ENCODE data around the gene IL1F10. TPM values are rescaled to one million over a fixed set of nuclear protein-coding genes. Genes with fewer than 3 reads are reported as not detected.

The IL1F10 gene
- total RNA-seq, 2 experiments from 2014 or later: not detected

Other genes starting within 250 kb of the IL1F10 start
- gene IL1B, start 231.2 kb upstream of the IL1F10 start, total RNA-seq: under 1 TPM; 0.18 to 0.37 TPM
- gene IL37, start 156.8 kb upstream of the IL1F10 start, total RNA-seq: not detected
- gene IL36G, start 90.0 kb upstream of the IL1F10 start, total RNA-seq: not detected
- not detected for gene IL36A, start 62.5 kb upstream of the IL1F10 start, total RNA-seq
- gene IL36B, start 15.1 kb upstream of the IL1F10 start, total RNA-seq: not detected
- not detected for gene IL36RN, start 8.8 kb upstream of the IL1F10 start, total RNA-seq
- gene IL1RN, start 59.6 kb downstream of the IL1F10 start, total RNA-seq: 1 to 10 TPM; 4.6 to 4.8 TPM
- 100 to 1,000 TPM; 232 to 274 TPM for gene PSD4, start 106.0 kb downstream of the IL1F10 start, total RNA-seq
- 1 to 10 TPM; 1.4 to 2.1 TPM for gene PAX8, start 211.0 kb downstream of the IL1F10 start, total RNA-seq